GM10248 (cell line): ENCODE data around the gene MTERF4.

Experiments
- CTCF ChIA-PET: fragments of 300-600 bp; sonication (Branson Sonifier 250); formaldehyde crosslinking; extraction: SDS; loops from one replicate; lab custom pipeline; 2021; ENCODE audit warnings: antibody characterized with exemption; lab: Yijun Ruan, JAX
- POLR2A ChIA-PET: fragments of 350-650 bp; sonication (Branson Sonifier 250); formaldehyde crosslinking; extraction: SDS; loops from one replicate; lab custom pipeline; 2020; ENCODE audit warnings: antibody characterized with exemption; lab: Yijun Ruan, JAX
- DNase-seq: peaks from one replicate; pipeline ENCODE4 v3.0.0; 2012; ENCODE audit errors: extremely low spot score
- TF ChIP-seq, protein P1 (sequence below): IDR thresholded peaks from 2 replicates; pipeline ENCODE4 v1.5.1; 2012; ENCODE audit warnings: mild to moderate bottlenecking, low read depth; ENCODE audit errors: extremely low read depth, missing control alignments, control extremely low read depth

Gene MTERF4

GRCh38 chr2:241068136-241068941 lies 33.7 kb downstream of the MTERF4 start:
- TF ChIP-seq, protein P1, sequence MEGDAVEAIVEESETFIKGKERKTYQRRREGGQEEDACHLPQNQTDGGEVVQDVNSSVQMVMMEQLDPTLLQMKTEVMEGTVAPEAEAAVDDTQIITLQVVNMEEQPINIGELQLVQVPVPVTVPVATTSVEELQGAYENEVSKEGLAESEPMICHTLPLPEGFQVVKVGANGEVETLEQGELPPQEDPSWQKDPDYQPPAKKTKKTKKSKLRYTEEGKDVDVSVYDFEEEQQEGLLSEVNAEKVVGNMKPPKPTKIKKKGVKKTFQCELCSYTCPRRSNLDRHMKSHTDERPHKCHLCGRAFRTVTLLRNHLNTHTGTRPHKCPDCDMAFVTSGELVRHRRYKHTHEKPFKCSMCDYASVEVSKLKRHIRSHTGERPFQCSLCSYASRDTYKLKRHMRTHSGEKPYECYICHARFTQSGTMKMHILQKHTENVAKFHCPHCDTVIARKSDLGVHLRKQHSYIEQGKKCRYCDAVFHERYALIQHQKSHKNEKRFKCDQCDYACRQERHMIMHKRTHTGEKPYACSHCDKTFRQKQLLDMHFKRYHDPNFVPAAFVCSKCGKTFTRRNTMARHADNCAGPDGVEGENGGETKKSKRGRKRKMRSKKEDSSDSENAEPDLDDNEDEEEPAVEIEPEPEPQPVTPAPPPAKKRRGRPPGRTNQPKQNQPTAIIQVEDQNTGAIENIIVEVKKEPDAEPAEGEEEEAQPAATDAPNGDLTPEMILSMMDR, result no peak
- POLR2A ChIA-PET, result no interaction called here
- no peak for DNase-seq
- CTCF ChIA-PET, result interaction anchor here (1.1 to 2.3 kb wide), 3 partner anchors 10 to 95 kb away, joined by 3 to 12 read pairs (median 3); no protein-coding TSS in a partner anchor

DNA sequence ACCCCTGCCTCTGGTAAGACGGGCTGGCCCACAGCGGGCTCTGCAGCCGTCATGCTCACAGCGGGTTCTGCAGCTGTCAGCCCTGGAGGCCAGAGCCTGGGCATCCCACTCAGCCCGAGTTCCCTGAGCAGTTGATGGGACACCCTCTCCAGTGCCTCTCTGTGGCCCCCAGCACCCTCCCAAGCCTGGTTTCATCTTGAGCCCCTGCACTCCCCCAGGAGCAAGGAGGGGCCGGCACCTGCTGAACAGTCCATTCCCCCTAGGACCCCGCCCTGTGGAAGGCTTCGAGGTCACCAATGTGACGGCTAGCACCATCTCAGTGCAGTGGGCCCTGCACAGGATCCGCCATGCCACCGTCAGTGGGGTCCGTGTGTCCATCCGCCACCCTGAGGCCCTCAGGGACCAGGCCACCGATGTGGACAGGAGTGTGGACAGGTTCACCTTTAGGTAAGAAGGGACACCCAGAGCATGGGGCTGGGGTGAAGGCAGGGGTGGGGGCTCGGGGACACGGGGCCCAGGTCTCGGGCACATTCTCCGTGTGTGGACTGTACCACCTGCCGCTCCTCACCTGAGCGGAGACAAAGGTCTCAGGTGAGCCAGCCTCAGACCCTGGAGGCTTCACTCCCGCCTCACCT lies 34.5 kb downstream of the MTERF4 start:
- no peak for DNase-seq
- CTCF ChIA-PET, result interaction anchor here (1.5 to 2.3 kb wide), 3 partner anchors 10 to 23 kb away, joined by 3 to 12 read pairs (median 8); no protein-coding TSS in a partner anchor
- TF ChIP-seq, protein P1, result no peak
- POLR2A ChIA-PET, result no interaction called here

DNA sequence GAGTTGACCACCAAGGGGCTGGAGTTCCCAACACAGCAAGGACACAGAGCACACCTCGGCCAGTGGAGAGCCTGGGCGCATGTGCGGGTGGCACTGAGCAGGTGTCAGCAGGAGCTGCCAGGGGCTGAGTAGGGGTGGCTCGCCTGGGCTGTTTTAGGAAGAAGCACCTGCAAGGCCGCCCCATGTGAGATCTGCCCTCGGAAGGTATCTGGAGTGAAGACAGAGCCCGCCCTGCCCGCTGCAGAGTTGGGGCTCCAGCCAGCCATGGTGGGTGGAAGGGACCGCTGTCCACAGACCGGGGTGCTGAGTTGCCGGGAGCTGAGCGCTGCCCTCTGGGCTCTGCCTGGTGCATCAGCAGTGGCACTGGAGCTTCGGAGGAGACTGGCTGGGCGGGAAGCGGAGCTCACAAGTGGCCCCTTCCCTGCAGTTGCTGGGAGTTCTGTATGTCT lies 35.2 kb downstream of the MTERF4 start:
- ChIA-PET POLR2A (no interaction called here), CTCF (interaction anchor here (1.5 kb wide), 2 partner anchors 11 to 22 kb away, joined by 3 to 8 read pairs; no protein-coding TSS in a partner anchor)
- no peak for DNase-seq
- TF ChIP-seq, protein P1, result no peak

- ChIA-PET CTCF (interaction anchor here (1.4 to 1.5 kb wide), 3 partner anchors 12 to 83 kb away, joined by 3 to 8 read pairs (median 7); no protein-coding TSS in a partner anchor), POLR2A (no interaction called here)
- TF ChIP-seq, protein P1, result no peak
- no peak for DNase-seq
Observed at GRCh38 chr2:241066171-241066892, 35.8 kb downstream of the MTERF4 start.

GRCh38 chr2:241065355-241065803 lies 36.7 kb downstream of the MTERF4 start:
- no peak for DNase-seq
- ChIA-PET POLR2A (no interaction called here), CTCF (interaction anchor here (1.4 to 1.5 kb wide), 2 partner anchors 13 to 82 kb away, joined by 3 to 7 read pairs; no protein-coding TSS in a partner anchor)
- TF ChIP-seq, protein P1, result no peak
